Hippocampal formation (tissue), 2 donors: ENCODE data around the gene F5.

Experiments
- DNase-seq, 2 donors: peaks; one replicate each; lab custom pipeline; 2025; lab: John Stamatoyannopoulos, UW

Gene F5

DNA sequence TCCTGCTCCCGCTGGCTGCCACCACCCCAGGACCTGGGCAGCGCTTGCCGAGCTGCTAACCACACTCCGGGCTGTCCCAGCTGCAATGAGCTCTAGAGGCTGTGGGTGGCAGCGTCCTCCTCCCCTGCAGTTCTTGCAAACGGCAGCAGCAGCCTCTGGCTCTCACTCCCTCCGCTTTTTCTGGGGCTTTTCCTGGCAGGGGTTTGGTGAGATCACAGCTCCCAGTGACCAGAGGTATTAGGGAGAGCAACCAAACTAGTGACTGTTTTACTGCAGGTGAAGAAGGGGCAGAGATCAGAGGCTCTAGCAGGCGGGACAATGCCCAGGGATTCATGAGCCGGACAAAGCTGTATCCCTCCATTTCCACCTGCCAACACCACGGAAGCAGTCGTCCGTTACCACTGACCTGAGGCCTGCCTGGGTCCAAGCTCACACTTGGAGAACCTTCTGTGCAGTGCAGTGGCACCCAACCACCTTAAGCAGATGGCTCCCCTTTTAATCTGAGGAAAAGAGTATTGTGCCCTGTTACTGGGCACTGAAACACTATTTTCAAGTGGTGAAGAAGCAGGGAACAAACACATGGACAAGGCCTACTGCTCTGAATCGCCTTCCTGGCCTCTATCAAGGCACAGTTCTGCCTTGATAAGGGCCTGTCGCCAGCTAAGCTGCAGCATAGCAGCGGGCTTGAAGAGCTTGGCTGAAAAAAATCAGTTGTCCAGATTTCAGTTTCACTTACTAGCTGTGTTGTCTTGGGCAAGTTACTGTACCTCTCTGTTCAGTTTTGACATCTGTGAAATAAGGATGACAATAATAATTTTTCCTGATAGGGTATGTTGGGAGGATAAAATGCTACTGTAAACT is at the start of gene F5:
Gene F5 (minus strand): TSS at position 87 of the 861 bp plus-strand sequence. CDS start 95 bp downstream, outside the sequence.
- peak; percentile 59 to 65 for DNase-seq

DNA sequence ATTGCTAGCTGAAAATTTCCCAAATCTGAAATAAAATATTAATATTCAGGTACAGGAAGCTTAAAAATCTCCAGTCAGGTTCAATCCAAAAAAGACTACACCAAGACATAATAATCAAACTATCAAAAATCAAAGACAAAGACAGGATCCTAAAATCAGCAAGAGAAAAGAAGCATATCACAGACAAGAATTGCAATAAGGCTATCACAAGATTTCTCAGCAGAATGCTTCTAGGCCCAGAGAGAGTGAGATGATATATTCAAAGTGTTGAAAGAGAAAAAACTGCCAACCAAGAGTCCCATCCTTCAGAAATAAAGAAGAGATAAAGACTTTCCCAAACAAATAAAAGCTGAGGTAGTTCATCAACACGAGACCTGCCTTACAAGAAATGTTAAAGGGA is 48.6 kb upstream of the F5 start:
- DNase-seq: no peak

DNA sequence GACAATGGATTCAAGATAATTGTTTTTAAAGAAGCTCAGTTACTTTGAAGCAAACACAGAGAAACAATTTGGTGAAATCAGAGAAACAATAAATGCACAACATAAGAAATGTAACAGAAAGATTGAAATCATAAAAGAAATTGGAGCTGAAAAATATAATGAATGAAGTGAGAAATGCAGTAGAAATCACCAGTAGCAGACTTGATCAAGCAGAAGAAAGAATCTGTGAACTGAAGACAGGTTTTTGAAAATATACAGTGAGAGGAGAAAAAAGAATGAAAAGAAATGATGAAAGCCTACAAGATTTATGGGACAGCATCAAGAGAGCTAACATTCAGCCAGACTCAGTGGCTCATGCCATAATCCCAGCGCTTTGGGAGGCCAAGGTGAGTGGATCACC is 47.9 kb upstream of the F5 start:
- DNase-seq: no peak

DNA sequence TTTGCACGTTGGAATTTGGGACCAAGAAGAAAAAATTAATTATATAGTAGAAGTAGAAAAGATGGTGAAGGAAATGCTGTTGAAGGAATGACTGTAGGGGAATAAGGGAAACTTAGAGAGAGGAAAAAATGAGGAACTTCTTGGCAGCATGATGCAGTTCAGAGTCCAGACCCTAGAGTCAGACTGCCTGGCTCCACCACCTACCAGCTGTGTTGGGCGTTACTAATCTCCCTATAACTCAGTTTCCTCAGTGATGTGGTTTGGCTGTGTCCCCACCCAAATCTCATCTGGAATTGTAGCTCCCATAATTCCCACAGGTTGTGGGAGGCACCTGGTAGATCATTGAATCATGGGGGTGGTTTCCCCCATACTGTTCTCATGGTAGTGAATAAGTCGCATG is 45.0 kb upstream of the F5 start:
- no peak for DNase-seq

DNA sequence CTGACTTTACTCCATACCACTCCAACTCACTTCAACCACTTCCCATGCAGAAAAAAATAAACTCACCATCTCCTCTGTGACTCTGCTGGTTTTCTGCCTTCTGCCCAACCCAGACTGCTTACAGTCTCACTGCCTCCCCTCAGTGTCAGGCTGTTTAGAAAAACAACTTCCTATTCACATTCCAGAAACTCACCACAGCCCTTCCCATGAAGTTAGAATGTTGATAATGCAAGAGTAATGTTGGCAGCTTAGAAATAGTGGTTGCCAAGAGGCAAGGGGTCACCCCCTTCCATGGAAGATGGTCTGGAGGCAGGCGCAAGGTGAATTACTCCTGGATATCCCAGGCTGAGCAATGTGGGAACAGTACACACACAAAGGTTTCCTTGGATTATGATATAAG is 43.7 kb upstream of the F5 start, which contains the start of gene SELP:
Gene SELP (minus strand): TSS at position 119 of the 400 bp plus-strand sequence. CDS start 50 bp downstream, at position 69.
- DNase-seq: no peak

DNA sequence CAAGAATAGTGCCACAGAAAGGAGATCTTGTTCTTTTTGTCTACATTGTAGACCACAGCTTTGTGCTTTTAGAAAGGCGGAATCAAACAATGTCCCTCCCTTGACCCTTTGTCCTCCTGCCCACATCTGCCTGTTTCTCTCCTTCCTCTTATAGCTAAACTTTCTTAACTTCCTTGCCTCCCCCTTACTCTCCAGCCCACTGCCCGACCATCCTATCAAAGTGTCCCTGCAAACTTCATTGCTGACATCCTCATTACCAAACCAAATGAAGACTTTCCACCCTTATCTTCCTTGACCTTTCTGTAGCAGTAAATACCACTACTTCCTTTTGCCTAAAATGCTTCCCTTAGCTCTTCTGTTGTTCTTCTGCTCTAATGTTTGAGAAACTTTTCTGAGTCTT is 38.6 kb upstream of the F5 start:
- no peak for DNase-seq

DNA sequence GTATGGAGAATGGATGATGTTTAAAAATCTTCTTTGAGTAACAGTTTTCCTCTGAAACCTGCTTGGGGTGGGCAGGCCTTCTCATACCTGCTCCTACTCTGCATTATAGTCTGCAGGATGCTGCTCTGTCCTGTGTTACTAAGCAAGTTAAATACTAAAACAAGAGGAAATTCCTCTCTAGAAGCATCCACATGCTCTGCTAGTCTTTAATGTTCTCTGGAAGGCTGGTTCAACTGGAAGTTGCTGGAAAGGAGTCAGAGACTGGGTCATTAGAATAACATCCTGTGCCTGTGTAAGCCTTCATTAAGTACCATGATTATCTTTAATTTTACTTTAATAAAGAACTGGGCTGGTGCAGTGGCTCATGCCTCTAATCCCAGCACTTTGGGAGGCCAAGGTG is 37.8 kb upstream of the F5 start:
- DNase-seq: no peak

DNA sequence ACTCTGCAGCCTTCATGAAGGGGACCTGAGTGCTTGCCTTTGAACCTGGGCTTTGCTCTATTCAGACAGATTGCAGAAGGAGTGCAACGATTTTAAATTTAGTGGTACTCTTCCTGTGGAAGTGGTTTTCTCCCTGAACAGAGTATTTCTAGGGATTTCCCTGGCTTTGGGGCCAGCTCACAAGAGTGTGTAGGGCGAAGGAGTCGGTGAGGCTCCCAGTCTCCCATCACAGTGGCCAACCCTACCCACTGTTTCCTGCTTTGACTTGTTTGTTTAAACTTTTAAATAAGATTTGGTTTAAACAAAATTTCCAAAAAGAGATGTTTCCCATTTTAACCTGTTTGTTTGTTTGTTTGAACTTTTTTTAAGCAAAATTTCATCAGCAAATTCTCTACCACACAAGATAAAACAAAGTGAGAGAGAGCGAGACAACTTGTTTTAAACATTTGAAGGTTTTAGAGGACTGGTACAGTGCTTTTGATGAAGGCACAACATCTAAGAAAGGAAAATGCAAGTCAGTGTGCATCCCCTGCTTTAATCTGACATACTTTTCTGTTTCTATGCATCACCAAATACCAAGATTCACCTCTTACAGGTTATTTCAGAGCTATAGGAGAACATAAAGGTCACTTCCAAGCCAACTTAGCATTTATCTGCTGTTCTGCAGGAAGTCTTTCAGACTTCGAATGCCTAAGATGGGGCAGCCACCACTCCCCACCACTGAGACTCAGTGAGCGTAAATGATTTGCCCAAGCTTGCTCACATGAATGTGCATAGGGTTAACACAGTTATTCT is 37.0 kb upstream of the F5 start:
- DNase-seq: no peak

DNA sequence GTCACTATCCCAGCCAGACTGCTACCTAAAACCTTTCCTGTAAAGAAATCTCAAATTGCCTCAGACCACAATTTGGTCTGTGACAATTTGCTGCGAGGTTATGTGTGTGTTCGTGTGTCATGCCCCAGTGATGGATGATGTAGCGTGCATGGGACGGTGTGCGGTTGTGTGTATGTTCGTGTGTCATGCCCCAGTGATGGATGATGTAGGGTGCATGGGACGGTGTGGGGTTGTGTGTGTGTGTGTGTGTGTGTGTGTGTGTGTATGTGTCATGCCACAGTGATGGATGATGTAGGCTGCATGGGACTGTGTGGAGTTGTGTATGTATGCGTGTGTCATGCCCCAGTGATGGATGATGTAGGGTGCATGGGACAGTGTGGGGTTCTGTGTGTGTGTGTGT is 34.3 kb upstream of the F5 start:
- DNase-seq: no peak

DNA sequence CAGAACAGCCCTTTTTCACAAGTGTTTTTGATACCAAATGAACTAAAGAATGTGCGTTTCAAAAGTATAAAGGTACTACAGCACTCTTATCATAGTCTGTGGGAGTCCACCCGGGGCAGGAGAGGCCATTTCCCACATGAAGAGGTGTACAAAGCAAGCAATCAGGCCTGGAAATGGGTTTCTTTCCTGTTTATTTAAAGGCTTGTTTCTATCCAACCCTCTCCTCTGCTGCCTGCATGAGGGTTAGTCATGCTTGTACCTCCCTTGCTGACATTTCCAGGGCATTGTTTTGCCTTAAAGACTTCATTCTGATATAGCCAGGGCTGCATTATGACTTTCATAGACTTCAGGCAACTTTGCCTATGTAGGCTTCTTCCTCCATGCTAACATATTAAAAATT is 32.1 kb upstream of the F5 start:
- DNase-seq: no peak

DNA sequence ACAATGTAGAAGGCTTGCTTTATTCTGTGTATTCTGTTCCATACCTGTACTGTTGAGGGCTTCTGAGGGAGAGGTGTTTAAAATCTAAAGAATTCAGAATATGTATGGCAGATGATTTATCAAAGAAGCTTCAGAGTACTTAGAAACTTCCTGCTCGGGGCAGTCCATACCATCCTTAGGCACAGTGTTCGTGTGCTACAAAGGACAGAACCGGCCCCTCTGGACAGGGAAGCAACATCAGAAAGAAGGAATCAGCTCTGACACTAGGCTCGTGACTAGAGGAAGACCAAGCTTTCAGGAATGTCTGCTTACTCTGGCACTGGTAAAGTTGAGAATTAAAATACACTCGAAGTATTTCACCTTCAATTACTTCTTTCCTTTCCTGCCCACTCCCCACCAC is 29.5 kb upstream of the F5 start:
- no peak for DNase-seq

DNA sequence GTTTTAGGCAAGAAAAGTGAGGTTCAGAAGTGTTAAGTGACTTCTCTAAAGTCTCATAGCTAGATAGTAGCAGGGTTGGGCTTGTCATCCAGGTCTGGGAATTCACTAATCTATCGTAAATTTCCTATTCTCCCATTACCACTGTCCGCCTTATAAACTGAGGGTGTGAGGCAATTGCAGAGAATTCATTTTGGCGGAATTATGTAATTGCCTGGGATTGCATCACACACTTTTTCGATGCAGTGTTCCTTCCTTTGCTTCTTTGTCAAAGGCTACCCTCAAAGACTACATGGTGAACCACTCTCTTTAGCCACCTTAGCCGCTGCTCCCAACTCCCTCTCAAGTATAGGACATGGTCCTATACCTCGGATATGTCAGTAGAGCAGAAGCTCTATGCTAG is 24.6 kb upstream of the F5 start:
- no peak for DNase-seq

DNA sequence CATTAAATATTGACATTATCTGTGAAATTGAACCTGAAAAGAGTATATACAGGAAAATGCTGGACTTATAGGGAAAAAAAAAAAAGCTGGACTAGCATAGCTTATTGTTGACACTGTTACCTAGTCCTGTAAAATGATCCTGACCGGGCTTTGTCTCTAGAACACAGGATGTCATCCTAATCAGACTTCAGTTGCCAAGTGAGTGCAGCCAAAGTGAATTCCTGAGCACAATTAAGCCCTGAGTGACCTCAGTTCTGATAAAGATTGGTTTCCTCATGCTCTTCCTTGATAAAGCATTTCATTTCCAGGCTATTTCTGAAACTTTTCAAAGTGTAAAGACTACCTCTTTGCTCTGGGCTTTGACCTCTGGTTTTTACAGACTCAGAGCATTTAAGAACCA is 23.8 kb upstream of the F5 start:
- DNase-seq: no peak

DNA sequence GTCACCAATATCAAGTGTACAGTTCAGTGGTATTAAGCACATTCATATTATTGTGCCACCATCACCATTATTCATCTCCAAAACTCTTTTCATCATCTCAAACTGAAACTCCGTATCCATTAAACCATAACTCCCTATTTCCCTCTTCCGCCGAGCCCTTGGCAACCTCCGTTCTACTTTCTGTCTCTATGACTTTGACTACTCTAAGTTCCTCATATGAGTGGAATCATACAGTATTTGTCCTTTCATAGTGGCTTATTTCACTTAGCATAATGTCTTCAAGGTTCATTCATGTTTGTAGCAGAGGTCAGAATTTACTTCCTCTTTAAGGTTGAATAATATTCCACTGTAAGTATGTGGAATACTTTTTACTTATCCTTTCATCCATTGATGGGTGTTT is 21.9 kb upstream of the F5 start:
- no peak for DNase-seq

DNA sequence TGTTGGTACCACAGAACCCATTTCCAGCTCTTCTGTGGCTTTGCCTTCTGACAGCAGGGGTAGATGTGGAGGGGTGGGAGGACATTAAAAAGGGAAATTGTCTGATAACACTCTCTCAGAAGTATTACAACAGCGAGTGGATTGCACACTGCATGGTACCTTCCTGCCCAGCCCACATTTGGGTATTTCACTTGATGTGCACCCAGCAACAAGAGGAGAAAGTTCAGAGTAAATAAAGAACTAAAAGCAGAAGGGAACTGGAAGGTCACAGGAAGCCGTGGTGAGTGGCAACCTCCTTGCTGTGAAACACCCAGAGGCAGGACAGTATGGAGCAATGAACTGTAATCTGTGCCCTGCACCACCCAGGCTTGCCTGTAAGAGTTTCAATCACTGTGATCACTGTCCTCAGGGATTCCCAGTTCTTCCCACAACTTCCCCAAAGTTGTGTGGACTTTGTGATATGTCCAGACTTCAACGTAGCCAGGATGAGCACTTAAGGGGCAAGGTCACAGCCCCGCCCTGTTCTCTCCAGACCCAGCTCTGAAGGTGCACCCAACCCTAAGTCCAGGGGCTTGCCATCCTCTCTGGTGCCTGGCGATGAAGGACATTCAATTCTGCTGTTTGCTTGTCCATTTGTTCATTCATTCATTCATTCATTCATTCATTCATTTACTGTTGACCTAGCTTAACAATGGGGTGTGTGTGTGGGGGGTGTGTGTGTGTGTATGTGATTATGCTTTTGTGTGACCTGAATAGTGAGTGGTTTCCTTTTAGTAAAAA is 18.7 kb upstream of the F5 start:
- DNase-seq: no peak

DNA sequence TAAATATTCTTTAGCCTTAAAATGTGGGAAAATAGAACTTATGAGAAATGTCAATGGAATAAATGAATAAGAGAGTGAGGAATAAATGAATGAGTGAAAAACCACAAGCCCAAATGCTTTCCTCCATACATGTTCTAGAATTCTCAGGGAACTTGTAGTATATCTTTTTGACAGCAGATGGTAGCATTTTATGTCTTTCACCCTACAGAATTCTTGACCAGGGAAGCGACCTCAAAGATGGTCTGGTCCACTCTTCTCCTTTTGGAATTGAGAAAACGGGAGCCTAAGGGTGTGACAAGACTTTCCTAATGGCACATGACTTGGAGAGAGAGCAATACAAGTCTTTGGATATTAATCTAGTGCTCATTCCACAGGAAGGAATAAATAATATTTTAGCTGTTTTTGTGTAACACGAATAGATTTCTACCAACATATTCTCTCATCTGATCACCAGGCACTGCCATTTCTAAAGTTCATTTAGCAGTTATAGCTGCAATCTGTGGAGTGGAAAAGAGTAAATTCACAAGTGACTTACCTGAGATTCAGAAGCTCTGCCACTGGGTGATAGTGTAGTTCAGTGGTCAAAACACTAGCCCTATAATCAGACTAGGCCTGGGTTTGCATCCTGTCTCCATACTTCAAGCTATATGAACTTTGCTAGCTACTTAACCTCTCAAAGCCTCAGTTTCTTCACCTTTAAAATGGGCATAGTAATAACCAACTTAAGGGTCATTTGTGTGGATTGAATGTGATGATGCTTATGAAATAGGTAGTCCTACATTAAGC is 15.0 kb upstream of the F5 start:
- peak in 1 of 2 donors; percentile 68 for DNase-seq

DNA sequence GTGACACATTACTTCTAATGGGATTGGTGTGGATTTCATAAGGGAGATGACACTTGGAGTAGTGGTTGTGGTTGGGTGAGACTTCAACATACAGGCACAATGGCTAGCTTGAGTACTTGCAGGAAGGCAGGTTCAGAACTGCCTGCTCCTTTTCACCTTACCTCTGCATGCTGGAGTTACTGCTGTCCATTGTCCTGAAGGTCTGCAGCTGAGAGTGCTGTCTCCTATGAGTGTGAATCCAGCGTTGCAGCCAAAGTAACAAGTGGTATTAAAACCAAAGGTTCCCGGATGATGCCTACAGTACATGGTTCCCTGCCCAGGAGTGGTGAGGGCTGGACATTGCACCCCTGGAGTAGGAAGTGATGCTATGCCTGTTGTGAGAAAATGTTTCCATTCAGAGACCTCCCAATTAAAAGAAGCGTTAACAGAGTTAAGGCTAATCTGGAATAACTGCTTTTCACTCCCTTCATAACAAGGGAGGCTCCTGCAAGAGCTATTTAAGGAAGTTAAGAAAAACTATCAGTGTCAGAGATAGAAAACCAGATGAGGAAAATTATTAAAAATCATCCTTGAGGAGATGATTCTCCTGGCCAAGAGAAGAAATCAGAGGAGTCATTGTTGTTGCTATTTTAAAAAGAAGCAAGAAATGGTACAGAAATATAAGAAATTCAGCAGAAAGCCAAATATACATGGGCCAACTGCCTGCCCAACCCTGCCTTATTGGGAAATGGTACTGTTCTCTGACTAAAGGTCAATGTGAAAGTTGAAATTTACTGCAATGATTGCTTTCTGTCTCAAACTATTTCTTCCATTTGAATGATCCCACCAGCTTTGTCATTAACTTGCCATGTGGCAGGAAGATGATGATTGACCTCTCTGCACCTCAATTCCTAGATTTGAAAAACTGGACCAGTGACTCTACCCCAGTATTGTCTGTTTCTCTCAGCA is 9.8 kb upstream of the F5 start:
- no peak for DNase-seq

DNA sequence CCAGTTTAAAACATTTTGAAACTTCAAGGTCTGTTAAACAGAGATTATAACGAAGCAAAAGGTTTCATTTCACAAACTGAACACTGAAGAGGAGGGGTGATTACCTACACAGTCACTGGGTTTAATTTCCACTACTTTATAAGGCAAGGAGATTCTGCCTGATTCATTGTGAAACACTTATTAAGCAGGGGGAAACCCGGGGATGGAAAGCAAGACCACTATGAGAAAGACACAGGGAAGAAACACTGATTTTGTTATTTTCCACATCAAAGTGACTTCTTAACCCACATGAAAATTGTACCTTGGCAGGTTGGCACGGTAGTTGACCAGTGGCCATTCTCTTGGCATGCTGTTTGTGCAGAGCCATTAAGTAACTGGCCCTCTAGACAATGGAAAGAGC is 8.1 kb upstream of the F5 start:
- DNase-seq: no peak

DNA sequence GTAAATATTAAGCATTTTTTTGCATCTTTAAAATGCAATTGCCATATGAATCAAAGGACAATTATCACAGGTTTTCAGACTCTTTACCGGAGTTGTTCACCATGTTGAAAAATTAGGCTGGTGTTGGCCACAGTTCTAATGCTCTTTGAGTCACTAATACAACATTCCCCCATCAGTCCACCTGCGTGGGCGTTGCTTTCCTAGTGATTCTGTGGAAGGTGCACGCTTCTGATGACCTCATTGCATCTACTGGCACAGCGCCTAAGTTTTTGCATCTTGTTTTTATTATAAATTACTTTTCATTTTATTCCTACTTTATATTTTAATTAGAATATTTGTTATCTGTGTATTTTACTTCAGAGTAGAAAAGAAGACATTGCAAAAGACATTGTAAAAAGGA is 4.7 kb upstream of the F5 start:
- no peak for DNase-seq

DNA sequence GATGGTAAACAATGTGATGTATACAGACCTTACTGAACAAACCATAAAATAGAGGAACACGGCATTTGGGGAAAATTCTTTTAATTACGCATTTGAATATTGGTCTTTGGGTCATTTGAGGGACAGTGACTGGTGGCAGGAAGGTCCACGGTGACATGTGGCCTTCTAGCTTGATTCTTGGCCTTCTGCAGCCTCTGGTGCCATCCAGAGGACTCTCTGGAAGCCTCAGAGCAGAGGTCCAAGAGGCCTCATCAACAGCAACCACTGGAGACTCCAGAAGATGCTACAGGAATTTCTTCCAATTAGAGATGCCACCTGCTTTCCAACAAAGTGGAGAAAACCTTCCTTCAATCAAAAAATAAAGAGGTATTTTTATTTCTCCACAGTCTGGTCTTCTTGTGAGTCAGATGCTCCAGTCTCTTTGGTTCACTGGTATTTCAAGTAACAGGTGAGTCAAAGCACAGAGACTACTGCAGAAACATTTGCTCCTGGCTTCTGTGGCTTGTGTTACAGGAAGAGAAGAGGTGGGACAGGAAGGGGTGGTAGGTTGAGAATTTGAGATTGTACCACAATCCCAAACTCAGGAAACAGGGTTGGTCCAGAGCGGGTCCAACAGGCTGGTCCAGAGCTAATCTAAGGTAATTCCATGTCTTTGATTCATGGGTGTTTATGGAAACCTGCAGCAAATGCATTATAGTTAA is 2.7 kb upstream of the F5 start:
- DNase-seq: no peak
